ENCODE results near the gene CHI3L1.

CHI3L1 gene

DNA sequence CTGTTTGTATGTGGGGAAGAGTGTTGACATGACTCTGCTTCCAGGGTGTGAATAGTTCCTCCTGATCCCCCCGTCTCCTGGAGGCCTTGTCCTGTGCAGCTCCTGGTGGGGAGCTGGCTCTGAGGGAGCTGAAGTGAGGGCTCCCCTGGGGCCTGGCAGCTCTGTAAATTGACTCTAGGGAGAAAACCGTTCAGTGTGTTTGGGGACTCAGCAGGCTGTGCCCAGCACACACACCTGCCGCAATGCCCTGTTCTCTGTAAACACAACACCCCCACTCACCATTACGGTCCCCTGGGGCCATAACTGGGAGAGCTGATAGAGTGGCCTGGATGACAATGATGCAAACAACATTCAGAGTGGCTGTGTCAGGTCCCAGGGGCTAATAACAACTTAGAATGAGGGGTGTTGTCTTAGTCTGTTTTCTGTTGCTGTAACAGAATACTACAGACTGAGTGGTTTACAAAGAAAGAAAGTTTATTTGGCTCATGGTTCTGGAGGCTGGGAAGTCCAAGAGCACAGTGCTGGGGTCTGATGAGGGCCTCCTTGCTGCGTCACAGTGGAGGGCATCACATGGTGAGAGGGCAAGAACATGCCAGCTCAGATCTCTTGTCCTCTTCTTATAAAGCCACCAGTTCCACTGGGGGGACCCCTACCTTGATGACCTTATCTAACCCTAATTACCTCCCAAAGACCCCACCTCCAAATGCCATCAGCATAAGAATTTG lies 43.7 kb downstream of the CHI3L1 start:
- H3K36me3 ChIP-seq (ENCODE audit: control insufficient read depth, insufficient read depth, low read length), result no peaks in the 10 kb centered on the region
- no CpG with 5 or more reads among the region's 5 CpGs for WGBS (ENCODE audit: insufficient coverage, insufficient read length)
- DNase-seq (ENCODE audit: low read depth, low spot score), result no peak
- H3K27me3 ChIP-seq (ENCODE audit: control insufficient read depth, insufficient read depth, low read length), result no peaks in the 10 kb centered on the region
- H3K4me3 ChIP-seq (ENCODE audit: low read length), result no peak overlapping the region
- H3K9me3 ChIP-seq (ENCODE audit: control insufficient read depth, insufficient read depth, low read length), result no peaks in the 10 kb centered on the region
- H3K27ac ChIP-seq (ENCODE audit: low read length), result no peak overlapping the region
- H3K4me1 ChIP-seq (ENCODE audit: control insufficient read depth, insufficient read depth, low read length), result peaks cover 11% of the 10 kb centered on the region

DNA sequence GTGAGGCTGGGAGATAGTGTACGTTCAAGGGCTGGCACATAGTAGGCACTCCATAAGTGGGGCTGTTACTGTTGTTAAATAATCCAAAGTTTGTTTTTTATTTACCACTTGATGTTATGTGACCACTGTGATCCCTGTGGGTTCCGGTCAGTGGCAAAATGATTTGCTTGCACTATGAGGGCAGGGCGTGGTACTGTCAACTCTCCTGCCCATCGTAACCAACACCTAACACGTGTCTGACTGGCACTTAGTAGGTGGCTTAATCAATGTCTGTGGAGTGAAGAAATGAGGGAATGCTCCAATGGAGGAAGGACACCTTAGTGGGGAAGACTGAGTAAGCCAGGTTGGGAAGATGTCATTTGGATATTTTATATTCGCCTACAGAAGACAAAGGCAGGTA lies 44.4 kb downstream of the CHI3L1 start:
- WGBS (ENCODE audit: insufficient coverage, insufficient read length), result no CpG with 5 or more reads among the region's 6 CpGs
- no peak overlapping the region for H3K27ac ChIP-seq (ENCODE audit: low read length)
- no peaks in the 10 kb centered on the region for H3K27me3 ChIP-seq (ENCODE audit: control insufficient read depth, insufficient read depth, low read length)
- H3K36me3 ChIP-seq (ENCODE audit: control insufficient read depth, insufficient read depth, low read length), result no peaks in the 10 kb centered on the region
- H3K4me3 ChIP-seq (ENCODE audit: low read length), result no peak overlapping the region
- no peak for DNase-seq (ENCODE audit: low read depth, low spot score)
- H3K9me3 ChIP-seq (ENCODE audit: control insufficient read depth, insufficient read depth, low read length), result no peaks in the 10 kb centered on the region
- peaks cover 8% of the 10 kb centered on the region for H3K4me1 ChIP-seq (ENCODE audit: control insufficient read depth, insufficient read depth, low read length)

DNA sequence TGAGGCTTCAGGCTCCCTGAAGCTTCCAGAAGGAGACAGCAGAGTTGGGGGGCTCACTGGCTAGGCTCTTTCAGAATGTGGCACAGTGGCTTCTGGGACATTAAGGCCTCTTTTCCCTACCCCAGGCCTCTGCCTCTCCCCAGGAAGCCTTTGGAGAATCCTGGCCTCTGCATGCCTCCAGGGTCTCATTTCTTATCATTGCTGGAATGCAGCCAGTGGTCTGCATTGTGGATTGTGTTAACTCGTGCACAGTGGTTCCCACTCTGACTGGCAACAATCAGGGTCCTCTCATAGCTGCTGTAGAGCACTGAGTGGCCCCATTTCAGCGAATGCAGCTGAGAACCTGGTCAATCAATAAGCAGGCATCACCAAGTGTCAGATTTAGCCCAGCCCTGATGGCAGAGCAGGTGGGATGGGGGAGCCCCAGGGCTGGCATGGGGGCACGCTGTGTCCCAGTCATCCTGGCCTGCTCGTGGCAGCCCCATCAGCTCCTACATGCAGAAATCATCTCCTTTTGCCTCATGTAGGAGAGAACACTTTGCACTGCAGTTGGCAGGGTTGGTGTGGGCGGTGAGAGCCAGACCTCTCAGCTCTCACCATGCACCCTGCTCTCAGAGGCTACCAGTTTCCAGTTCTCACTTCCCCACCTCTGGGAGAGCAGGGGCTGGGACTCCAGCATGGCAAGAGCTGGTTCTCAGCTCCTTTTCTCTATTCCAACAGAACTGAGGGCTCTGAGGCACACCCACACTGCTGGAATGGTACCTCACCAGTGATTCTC lies 45.6 kb downstream of the CHI3L1 start:
- H3K4me3 ChIP-seq (ENCODE audit: low read length), result no peak overlapping the region
- no peaks in the 10 kb centered on the region for H3K9me3 ChIP-seq (ENCODE audit: control insufficient read depth, insufficient read depth, low read length)
- no CpG with 5 or more reads among the region's 5 CpGs for WGBS (ENCODE audit: insufficient coverage, insufficient read length)
- H3K36me3 ChIP-seq (ENCODE audit: control insufficient read depth, insufficient read depth, low read length), result no peaks in the 10 kb centered on the region
- H3K27me3 ChIP-seq (ENCODE audit: control insufficient read depth, insufficient read depth, low read length), result no peaks in the 10 kb centered on the region
- DNase-seq (ENCODE audit: low read depth, low spot score), result no peak
- no peak overlapping the region for H3K27ac ChIP-seq (ENCODE audit: low read length)
- peaks cover 4% of the 10 kb centered on the region; the same call in 1 of the 2 replicates for H3K4me1 ChIP-seq (ENCODE audit: control insufficient read depth, insufficient read depth, low read length)

DNA sequence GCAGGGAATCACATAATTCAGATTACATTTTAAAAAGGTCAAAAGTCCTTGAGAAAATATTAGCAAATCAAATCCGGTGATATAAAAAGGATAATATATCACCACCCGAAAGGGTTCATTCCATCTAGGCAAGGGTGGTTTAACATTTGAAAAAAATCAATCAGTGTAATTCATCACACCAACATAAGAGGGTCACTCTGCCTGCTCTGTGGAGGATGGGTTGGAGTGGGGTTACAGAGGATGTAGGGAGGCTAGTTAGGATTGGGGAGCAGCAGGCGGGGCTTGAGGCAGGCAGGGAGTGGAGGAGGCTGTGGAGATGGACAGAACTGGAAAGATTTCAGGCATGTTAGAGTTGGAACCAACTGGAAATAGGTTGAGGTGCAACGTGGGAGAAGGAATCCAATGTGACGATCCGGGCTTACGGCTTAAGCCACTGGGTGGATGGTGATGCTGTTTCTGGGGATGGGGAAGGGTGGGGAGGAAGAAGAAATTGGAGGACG lies 46.5 kb downstream of the CHI3L1 start:
- no CpG with 5 or more reads among the region's 8 CpGs for WGBS (ENCODE audit: insufficient coverage, insufficient read length)
- DNase-seq (ENCODE audit: low read depth, low spot score), result no peak
- H3K4me1 ChIP-seq (ENCODE audit: control insufficient read depth, insufficient read depth, low read length), result peaks cover 2% of the 10 kb centered on the region; the same call in 1 of the 2 replicates
- no peaks in the 10 kb centered on the region for H3K36me3 ChIP-seq (ENCODE audit: control insufficient read depth, insufficient read depth, low read length)
- no peak overlapping the region for H3K27ac ChIP-seq (ENCODE audit: low read length)
- H3K9me3 ChIP-seq (ENCODE audit: control insufficient read depth, insufficient read depth, low read length), result no peaks in the 10 kb centered on the region
- no peak overlapping the region for H3K4me3 ChIP-seq (ENCODE audit: low read length)
- H3K27me3 ChIP-seq (ENCODE audit: control insufficient read depth, insufficient read depth, low read length), result no peaks in the 10 kb centered on the region

DNA sequence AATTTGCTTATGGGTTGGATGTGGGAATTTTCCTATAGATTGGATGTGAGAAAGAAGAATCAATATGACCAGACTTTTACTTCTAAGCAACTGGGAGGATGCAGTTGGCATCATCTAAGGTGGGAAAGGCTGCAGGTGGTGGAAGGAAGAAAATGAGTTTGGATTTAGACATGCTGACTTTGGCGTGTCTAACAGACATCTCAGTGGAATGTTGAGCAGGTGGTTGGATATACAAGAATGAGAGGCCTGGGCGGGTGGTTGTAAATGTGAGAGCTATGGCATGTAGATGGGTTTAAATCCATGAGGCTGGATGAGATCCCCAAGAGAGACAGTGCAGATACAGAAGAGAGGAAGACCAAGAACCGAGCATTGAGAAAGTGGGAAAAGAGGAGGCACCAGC lies 48.4 kb downstream of the CHI3L1 start:
- Histone ChIP-seq H3K9me3 (ENCODE audit: control insufficient read depth, insufficient read depth, low read length) (no peaks in the 10 kb centered on the region), H3K4me1 (ENCODE audit: control insufficient read depth, insufficient read depth, low read length) (peaks cover 6% of the 10 kb centered on the region; the same call in 1 of the 2 replicates), H3K27ac (ENCODE audit: low read length) (no peak overlapping the region), H3K4me3 (ENCODE audit: low read length) (no peak overlapping the region), H3K27me3 (ENCODE audit: control insufficient read depth, insufficient read depth, low read length) (no peaks in the 10 kb centered on the region), H3K36me3 (ENCODE audit: control insufficient read depth, insufficient read depth, low read length) (no peaks in the 10 kb centered on the region)
- no peak for DNase-seq (ENCODE audit: low read depth, low spot score)
- no CpG with 5 or more reads among the region's 3 CpGs for WGBS (ENCODE audit: insufficient coverage, insufficient read length)

DNA sequence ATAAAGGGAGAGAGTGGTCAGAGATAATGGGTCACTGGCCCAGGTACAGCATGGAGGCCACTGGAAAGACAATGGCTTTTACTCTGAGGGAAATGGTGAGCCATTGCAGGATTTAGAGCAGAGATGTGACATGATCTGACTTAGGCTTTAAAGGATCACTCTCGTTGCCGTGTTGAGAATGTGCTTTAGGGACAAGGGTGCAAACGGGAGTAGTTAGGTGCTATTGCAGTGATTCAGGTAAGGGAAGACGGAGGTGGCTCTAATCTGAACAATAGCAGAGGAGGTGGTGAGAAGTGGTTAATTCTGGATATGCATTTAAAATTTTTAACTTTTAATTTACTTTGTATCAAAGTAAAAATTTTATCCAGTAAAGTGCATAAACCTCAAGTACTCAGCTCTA lies 49.2 kb downstream of the CHI3L1 start:
- H3K27ac ChIP-seq (ENCODE audit: low read length), result no peak overlapping the region
- no peak for DNase-seq (ENCODE audit: low read depth, low spot score)
- H3K36me3 ChIP-seq (ENCODE audit: control insufficient read depth, insufficient read depth, low read length), result no peaks in the 10 kb centered on the region
- peaks cover 6% of the 10 kb centered on the region; the same call in 1 of the 2 replicates for H3K4me1 ChIP-seq (ENCODE audit: control insufficient read depth, insufficient read depth, low read length)
- no peaks in the 10 kb centered on the region for H3K9me3 ChIP-seq (ENCODE audit: control insufficient read depth, insufficient read depth, low read length)
- H3K4me3 ChIP-seq (ENCODE audit: low read length), result no peak overlapping the region
- WGBS (ENCODE audit: insufficient coverage, insufficient read length), result no CpG with 5 or more reads among the region's 4 CpGs
- no peaks in the 10 kb centered on the region for H3K27me3 ChIP-seq (ENCODE audit: control insufficient read depth, insufficient read depth, low read length)

DNA sequence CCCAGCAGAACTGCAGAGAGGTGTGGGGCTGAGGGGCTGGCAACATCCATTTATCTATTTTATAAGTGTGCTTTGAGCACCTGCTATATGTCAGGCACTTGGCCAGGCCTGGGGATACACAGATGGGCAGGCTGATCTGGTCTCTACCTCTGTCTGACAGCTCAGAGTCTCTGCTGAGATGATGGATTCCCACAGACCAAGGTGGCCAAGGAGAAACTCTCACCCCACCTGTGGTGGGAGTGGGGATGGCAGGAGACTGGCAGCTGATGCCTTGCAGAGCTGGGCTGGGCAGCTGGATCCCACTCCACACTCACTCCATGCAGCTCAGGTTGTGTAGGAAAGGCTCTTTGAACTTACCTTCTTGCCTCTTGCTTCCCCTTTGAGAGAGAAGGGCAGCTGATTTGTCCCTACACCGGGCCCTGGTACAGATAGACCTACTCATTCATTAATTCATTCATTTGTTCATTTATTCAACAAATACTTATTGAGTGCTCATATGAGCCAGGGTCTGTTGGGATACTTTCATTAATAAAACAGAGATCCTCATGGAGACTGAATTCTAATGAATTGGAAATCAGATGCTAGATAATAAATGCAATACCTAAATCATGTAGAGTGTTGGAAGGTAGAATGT lies 50.0 kb downstream of the CHI3L1 start:
- Histone ChIP-seq H3K36me3 (ENCODE audit: control insufficient read depth, insufficient read depth, low read length) (no peaks in the 10 kb centered on the region), H3K4me1 (ENCODE audit: control insufficient read depth, insufficient read depth, low read length) (peaks cover 6% of the 10 kb centered on the region; the same call in 1 of the 2 replicates), H3K27me3 (ENCODE audit: control insufficient read depth, insufficient read depth, low read length) (no peaks in the 10 kb centered on the region), H3K9me3 (ENCODE audit: control insufficient read depth, insufficient read depth, low read length) (no peaks in the 10 kb centered on the region), H3K4me3 (ENCODE audit: low read length) (no peak overlapping the region), H3K27ac (ENCODE audit: low read length) (no peak overlapping the region)
- DNase-seq (ENCODE audit: low read depth, low spot score), result no peak
- WGBS (ENCODE audit: insufficient coverage, insufficient read length), result no CpG with 5 or more reads among the region's 1 CpG

DNA sequence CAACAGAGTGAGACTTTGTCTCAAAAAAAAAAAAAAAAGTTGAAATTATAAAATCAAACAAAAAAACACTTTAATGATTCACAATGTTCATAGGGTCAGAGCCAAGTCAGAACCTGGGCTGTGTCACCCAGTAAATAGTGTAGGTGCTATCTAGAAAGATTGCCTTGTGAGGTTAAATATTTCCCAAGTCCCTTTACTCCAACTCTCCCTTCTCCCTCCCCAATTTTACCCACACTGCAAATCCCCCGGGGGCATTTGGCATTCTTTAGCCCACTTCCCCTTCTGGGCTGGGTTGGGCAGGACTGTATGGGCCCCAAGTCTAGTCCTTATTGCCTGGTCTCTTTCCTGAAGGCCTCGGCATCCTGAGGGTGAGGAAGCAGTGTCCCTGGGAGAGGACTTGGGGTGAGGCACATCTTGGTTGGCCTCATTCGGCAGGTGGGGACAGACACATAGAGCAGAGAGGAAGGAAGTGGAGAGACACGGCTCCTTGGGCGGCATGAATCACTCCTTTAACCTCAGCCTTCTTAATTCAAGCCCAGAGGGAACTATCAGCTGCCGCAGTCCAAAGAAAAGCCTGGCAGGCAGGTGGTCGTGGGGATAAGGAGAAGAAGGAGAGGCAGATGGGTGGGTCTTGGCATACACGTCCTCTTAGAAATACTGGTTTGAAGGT lies 50.7 kb downstream of the CHI3L1 start:
- Histone ChIP-seq H3K27ac (ENCODE audit: low read length) (no peak overlapping the region), H3K9me3 (ENCODE audit: control insufficient read depth, insufficient read depth, low read length) (no peaks in the 10 kb centered on the region), H3K4me1 (ENCODE audit: control insufficient read depth, insufficient read depth, low read length) (peaks cover 6% of the 10 kb centered on the region; the same call in 1 of the 2 replicates), H3K27me3 (ENCODE audit: control insufficient read depth, insufficient read depth, low read length) (no peaks in the 10 kb centered on the region), H3K4me3 (ENCODE audit: low read length) (no peak overlapping the region), H3K36me3 (ENCODE audit: control insufficient read depth, insufficient read depth, low read length) (no peaks in the 10 kb centered on the region)
- no peak for DNase-seq (ENCODE audit: low read depth, low spot score)
- WGBS (ENCODE audit: insufficient coverage, insufficient read length), result no CpG with 5 or more reads among the region's 8 CpGs

DNA sequence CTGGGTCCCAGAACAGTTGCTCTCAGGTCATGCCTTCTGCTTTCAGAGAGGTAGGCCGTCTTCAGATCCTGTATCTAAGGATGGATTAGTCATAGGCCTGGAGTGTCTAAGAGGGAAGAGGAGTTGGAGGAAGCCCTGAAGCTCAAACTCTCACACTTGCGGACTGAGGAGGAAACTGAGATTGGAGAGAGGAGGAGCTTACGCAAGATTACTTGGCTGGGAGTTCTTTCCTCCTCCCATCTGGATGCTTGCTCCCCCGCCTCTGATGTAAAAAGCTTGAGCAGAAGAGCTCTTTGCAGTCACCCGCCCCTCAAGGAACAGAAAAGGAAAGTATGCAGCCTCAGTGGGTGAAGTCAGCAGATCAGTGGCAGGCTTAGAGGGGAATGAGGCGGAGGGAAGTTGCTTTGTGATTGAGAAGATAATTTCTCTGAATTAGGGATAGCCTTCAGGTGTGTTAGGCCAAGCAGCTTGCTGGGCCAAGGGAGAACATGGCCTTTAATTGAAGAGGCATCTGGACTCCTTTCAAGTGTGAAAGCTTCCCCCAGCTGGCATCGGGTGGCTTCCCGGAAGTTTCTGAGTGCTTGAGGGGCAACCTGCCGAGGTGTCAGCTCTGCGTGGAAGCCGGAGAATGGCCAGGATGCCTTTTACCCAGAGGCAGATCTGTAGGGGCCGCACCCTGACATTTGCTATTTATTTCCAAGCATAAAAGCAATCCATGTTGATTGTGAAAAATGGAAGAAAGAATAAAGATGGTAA lies 52.4 kb downstream of the CHI3L1 start:
- no CpG with 5 or more reads among the region's 12 CpGs for WGBS (ENCODE audit: insufficient coverage, insufficient read length)
- no peak for DNase-seq (ENCODE audit: low read depth, low spot score)
- Histone ChIP-seq H3K4me3 (ENCODE audit: low read length) (no peak overlapping the region), H3K36me3 (ENCODE audit: control insufficient read depth, insufficient read depth, low read length) (no peaks in the 10 kb centered on the region), H3K4me1 (ENCODE audit: control insufficient read depth, insufficient read depth, low read length) (peaks cover 4% of the 10 kb centered on the region; the same call in 1 of the 2 replicates), H3K9me3 (ENCODE audit: control insufficient read depth, insufficient read depth, low read length) (no peaks in the 10 kb centered on the region), H3K27ac (ENCODE audit: low read length) (no peak overlapping the region), H3K27me3 (ENCODE audit: control insufficient read depth, insufficient read depth, low read length) (no peaks in the 10 kb centered on the region)

Measured in iPS DF 6.9 (cell line).